Cardiac muscle cell (in vitro differentiated cells and primary cell): Measurements from ENCODE around the gene ST7L. TPM values are rescaled to one million over a fixed set of nuclear protein-coding genes. Genes with fewer than 3 reads are reported as not detected.
A peak's percentile ranks its signal among the peaks of the same experiment; 100 is the strongest.

Experiments used
- DNase-seq, 2 donors: peaks; one replicate each; pipeline versions ENCODE4 v3.0.0 to v3.0.0-alpha.2; 2010 to 2017; ENCODE audit warnings: low read depth in 1 of 2, low spot score in 1 of 2
- H3K27ac ChIP-seq: fragments of 200-600 bp; sonication (generic); 2 replicates; pipeline ENCODE4 v1.5.1; 2016
- H3K27me3 ChIP-seq: fragments of 200-600 bp; sonication (generic); 2 replicates; pipeline ENCODE4 v1.6.0; 2016; ENCODE audit warnings: control low read depth
- H3K36me3 ChIP-seq: fragments of 200-600 bp; sonication (generic); 2 replicates; pipeline ENCODE4 v1.5.1; 2016; ENCODE audit warnings: control low read depth
- H3K4me1 ChIP-seq: fragments of 200-600 bp; sonication (generic); 2 replicates; pipeline ENCODE4 v1.8.1; 2017; ENCODE audit warnings: low read depth, mild to moderate bottlenecking, mixed run types
- H3K4me3 ChIP-seq: fragments of 200-600 bp; sonication (generic); 2 replicates; pipeline ENCODE4 v1.5.1; 2016; ENCODE audit warnings: mild to moderate bottlenecking
- H3K9me3 ChIP-seq: fragments of 200-600 bp; sonication (generic); 2 replicates; pipeline ENCODE4 v1.5.1; 2017; ENCODE audit warnings: low read depth, mild to moderate bottlenecking, control low read depth
- CTCF ChIP-seq: IDR thresholded peaks from 2 replicates; pipeline ENCODE4 v1.5.1; 2012; ENCODE audit warnings: low read depth, mild to moderate bottlenecking, low read length
- polyA plus RNA-seq: library from polyadenylated mRNA; unstranded; fragments of >200 nt; fragmentation: Nextera tagmentation; extraction: Ambion mirVana; gene quantifications from 2 replicates; pipeline ENCODE4 v1.2.1, GENCODE V29; 2016
- total RNA-seq: library from RNA; depleted of rRNA; stranded (reverse); fragments of >200 nt; gene quantifications from 2 replicates; pipeline ENCODE4 v1.2.3, GENCODE V29; 2016

ST7L gene
- total and polyA plus RNA-seq, 2 experiments from 2014 or later, result 19.7 to 26.6 TPM

- Histone ChIP-seq H3K4me1 (peaks cover 10% of the 10 kb centered on the region), H3K27ac (no peak overlapping the region), H3K4me3 (no peak overlapping the region), H3K9me3 (no peaks in the 10 kb centered on the region), H3K36me3 (no peaks in the 10 kb centered on the region), H3K27me3 (peaks cover 19% of the 10 kb centered on the region)
- peak; percentile 49 to 76 for DNase-seq
- TF ChIP-seq CTCF, result no peak
Measured at GRCh38 chr1:112515311-112516009, 103.5 kb downstream of the ST7L start.

- Histone ChIP-seq H3K4me1 (peaks cover 10% of the 10 kb centered on the region), H3K36me3 (no peaks in the 10 kb centered on the region), H3K4me3 (no peak overlapping the region), H3K27me3 (peaks cover 25% of the 10 kb centered on the region), H3K9me3 (no peaks in the 10 kb centered on the region), H3K27ac (no peak overlapping the region)
- DNase-seq, result no peak
- TF ChIP-seq CTCF, result no peak
Measured at GRCh38 chr1:112514901-112515300, 104.0 kb downstream of the ST7L start.

GRCh38 chr1:112513112-112513870, 105.7 kb downstream of the ST7L start:
- H3K27ac ChIP-seq, result no peak overlapping the region
- TF ChIP-seq CTCF, result no peak
- H3K4me3 ChIP-seq, result no peak overlapping the region
- peak in 1 of 2 donors; percentile 67 for DNase-seq
- no peaks in the 10 kb centered on the region for H3K9me3 ChIP-seq
- H3K36me3 ChIP-seq, result no peaks in the 10 kb centered on the region
- H3K4me1 ChIP-seq, result peaks cover 6% of the 10 kb centered on the region
- H3K27me3 ChIP-seq, result peaks cover 41% of the 10 kb centered on the region

- no peaks in the 10 kb centered on the region for H3K4me1 ChIP-seq
- H3K27me3 ChIP-seq, result peaks cover 55% of the 10 kb centered on the region
Measured at GRCh38 chr1:112511897-112512296, 107.0 kb downstream of the ST7L start.

GRCh38 chr1:112510340-112510739, 108.6 kb downstream of the ST7L start:
- Histone ChIP-seq H3K27ac (no peak overlapping the region), H3K27me3 (peaks cover 63% of the 10 kb centered on the region), H3K36me3 (no peaks in the 10 kb centered on the region), H3K4me3 (no peak overlapping the region), H3K9me3 (no peaks in the 10 kb centered on the region), H3K4me1 (no peaks in the 10 kb centered on the region)
- DNase-seq, result no peak
- no peak for TF ChIP-seq CTCF

More at GRCh38 chr1:112511897-112512296, 107.0 kb downstream of the ST7L start:
- no peak for TF ChIP-seq CTCF
- DNase-seq, result no peak
- Histone ChIP-seq H3K9me3 (no peaks in the 10 kb centered on the region), H3K4me3 (no peak overlapping the region), H3K36me3 (no peaks in the 10 kb centered on the region), H3K27ac (no peak overlapping the region)
